Colonic mucosa (tissue), 4 donors: ENCODE measurements around the gene ABCG8. TPM values are rescaled to one million over a fixed set of nuclear protein-coding genes. Genes with fewer than 3 reads are reported as not detected.

Experiments
- DNase-seq: peaks from one replicate; pipeline ENCODE4 v3.0.0-alpha.2; 2020
- H3K27ac ChIP-seq: fragments of 200-600 bp; one replicate; pipeline ENCODE4 v1.8.0; 2021
- H3K27me3 ChIP-seq: fragments of 200-600 bp; one replicate; pipeline ENCODE4 v1.8.0; 2021
- H3K36me3 ChIP-seq: fragments of 200-600 bp; one replicate; pipeline ENCODE4 v1.8.0; 2021
- H3K4me1 ChIP-seq: fragments of 200-600 bp; one replicate; pipeline ENCODE4 v1.8.0; 2021; ENCODE audit warnings: mild to moderate bottlenecking
- H3K4me3 ChIP-seq: fragments of 200-600 bp; one replicate; pipeline ENCODE4 v1.8.0; 2021
- H3K9ac ChIP-seq, 2 donors: one replicate each; pipeline ENCODE4 v1.7.0; 2013; ENCODE audit warnings: control low read depth in 2 of 2, low read depth in 2 of 2, low read length in 2 of 2
- H3K9me3 ChIP-seq: fragments of 200-600 bp; one replicate; pipeline ENCODE4 v1.8.0; 2021
- CTCF ChIP-seq: fragments of 200-600 bp; IDR thresholded peaks from one replicate; pipeline ENCODE4 v1.8.0; 2022; ENCODE audit warnings: antibody characterized with exemption, mild to moderate bottlenecking
- intact Hi-C: fragments of 100-400 bp; cut with DNase I; formaldehyde crosslinking; loops from one replicate; pipeline ENCODE4 v1.14.1; 2022
- total RNA-seq, 2 donors: library from RNA; stranded (reverse); fragmentation: NEBNext Ultra II Directional in 1 of 2; extraction: Animal tissue kit (Norgen Biotek cat#: 25700) in 1 of 2; gene quantifications; one replicate each; pipeline ENCODE4 v1.2.1, GENCODE V29; 2021
- donor health status: healthy.
- donor health status: DM: no; HTN: no; CAD: no.
- donor health status: DM: no; HTN: no; CAD: no.

The ABCG8 gene
- under 1 TPM; 0.12 to 0.48 TPM for total RNA-seq

GRCh38 chr2:43838560-43839267, at the start of gene ABCG8, which contains the start of gene ABCG5:
ABCG8 (plus strand) TSS chr2:43838971; CDS start chr2:43839054, 83 bp downstream.
ABCG5 (minus strand) TSS chr2:43838839; CDS start chr2:43838679, 160 bp downstream.
- Histone ChIP-seq H3K9me3 (no peaks in the 10 kb centered on the region), H3K4me3 (no peak within 1 kb of the TSS), H3K27ac (no peak within 1 kb of the TSS), H3K9ac (no peak within 1 kb of the TSS), H3K36me3 (no peaks in the 10 kb centered on the region), H3K27me3 (no peaks in the 10 kb centered on the region), H3K4me1 (no peaks in the 10 kb centered on the region)
- no peak for TF ChIP-seq CTCF
- intact Hi-C loops = no loop called here
- DNase-seq = no peak

GRCh38 chr2:43790147-43790546, 48.6 kb upstream of the ABCG8 start:
- H3K27me3 ChIP-seq = no peaks in the 10 kb centered on the region
- TF ChIP-seq CTCF = no peak
- no peaks in the 10 kb centered on the region for H3K9me3 ChIP-seq
- H3K36me3 ChIP-seq = no peaks in the 10 kb centered on the region
- no peak overlapping the region for H3K9ac ChIP-seq
- no peak for DNase-seq
- H3K4me1 ChIP-seq = no peaks in the 10 kb centered on the region
- H3K4me3 ChIP-seq = no peak overlapping the region
- intact Hi-C loops = no loop called here
- no peak overlapping the region for H3K27ac ChIP-seq

- H3K4me1 ChIP-seq = no peaks in the 10 kb centered on the region
- H3K36me3 ChIP-seq = no peaks in the 10 kb centered on the region
- no peak for TF ChIP-seq CTCF
- no peak for DNase-seq
- no peak overlapping the region for H3K4me3 ChIP-seq
- no peak overlapping the region for H3K9ac ChIP-seq
- H3K9me3 ChIP-seq = no peaks in the 10 kb centered on the region
- H3K27ac ChIP-seq = no peak overlapping the region
- intact Hi-C loops = no loop called here
- H3K27me3 ChIP-seq = no peaks in the 10 kb centered on the region
Observed at GRCh38 chr2:43791035-43791765, 47.6 kb upstream of the ABCG8 start.

- TF ChIP-seq CTCF = no peak
- Histone ChIP-seq H3K36me3 (no peaks in the 10 kb centered on the region), H3K9ac (no peak overlapping the region), H3K4me1 (no peaks in the 10 kb centered on the region), H3K9me3 (no peaks in the 10 kb centered on the region), H3K27ac (no peak overlapping the region), H3K4me3 (no peak overlapping the region), H3K27me3 (no peaks in the 10 kb centered on the region)
- intact Hi-C loops = no loop called here
- DNase-seq = no peak
Observed at GRCh38 chr2:43792653-43793052, 46.1 kb upstream of the ABCG8 start.

GRCh38 chr2:43794956-43795355, 43.8 kb upstream of the ABCG8 start:
- no peaks in the 10 kb centered on the region for H3K36me3 ChIP-seq
- DNase-seq = no peak
- no peak overlapping the region for H3K27ac ChIP-seq
- H3K9me3 ChIP-seq = no peaks in the 10 kb centered on the region
- H3K27me3 ChIP-seq = no peaks in the 10 kb centered on the region
- no peak overlapping the region for H3K4me3 ChIP-seq
- H3K4me1 ChIP-seq = no peaks in the 10 kb centered on the region
- intact Hi-C loops = no loop called here
- H3K9ac ChIP-seq = no peak overlapping the region
- no peak for TF ChIP-seq CTCF
